Esophagus (tissue), 2 donors: ENCODE data around the gene KCNIP3. TPM values are rescaled to one million over a fixed set of nuclear protein-coding genes. Genes with fewer than 3 reads are reported as not detected.
"Not testable (repeated sequence)": the region's sequence is repeated elsewhere in the genome, so short reads cannot be mapped to it uniquely, and the experiment has no call there.

Experiments
- H3K27ac ChIP-seq, 2 donors: one replicate each; pipeline ENCODE4 v1.5.1; 2013; ENCODE audit warnings: low read depth in 2 of 2, mild to moderate bottlenecking in 2 of 2, inconsistent platforms in 1 of 2, low read length in 1 of 2, moderate library complexity in 1 of 2
- H3K27me3 ChIP-seq, 2 donors: one replicate each; pipeline ENCODE4 v1.6.1; 2013; ENCODE audit warnings: low read length in 2 of 2, control low read depth in 1 of 2, mild to moderate bottlenecking in 1 of 2; ENCODE audit not compliant: insufficient read depth in 2 of 2, control insufficient read depth in 1 of 2
- H3K36me3 ChIP-seq, 2 donors: one replicate each; pipeline ENCODE4 v1.6.1; 2013; ENCODE audit warnings: low read length in 1 of 2; ENCODE audit not compliant: control insufficient read depth in 2 of 2, insufficient read depth in 2 of 2
- H3K4me1 ChIP-seq, 2 donors: one replicate each; pipeline ENCODE4 v1.6.1; 2013; ENCODE audit warnings: low read length in 1 of 2; ENCODE audit not compliant: control insufficient read depth in 2 of 2, insufficient read depth in 2 of 2
- H3K4me3 ChIP-seq, 2 donors: one replicate each; pipeline ENCODE4 v1.5.1; 2013; ENCODE audit warnings: low read length in 2 of 2, mild to moderate bottlenecking in 2 of 2, low read depth in 1 of 2, moderate library complexity in 1 of 2
- H3K9me3 ChIP-seq, 2 donors: one replicate each; pipeline ENCODE4 v1.6.1; 2013; ENCODE audit warnings: mild to moderate bottlenecking in 2 of 2, low read depth in 1 of 2, low read length in 1 of 2, moderate library complexity in 1 of 2; ENCODE audit not compliant: control insufficient read depth in 2 of 2, insufficient read depth in 1 of 2
- WGBS, 2 donors: extraction: QIAGEN DNeasy Blood & Tissue Kit; methylation state at CpG; one replicate each; pipeline ENCODE4 v1.1.7; 2013; 5-methylcytosine and 5-hydroxymethylcytosine counted together
- polyA plus RNA-seq, 2 donors: library from polyadenylated mRNA; stranded (reverse); fragments of 200-250 nt; gene quantifications; one replicate each; pipeline ENCODE4 v1.2.3, GENCODE V29; 2013
- donor health status: healthy with polysubstance abuse.
- donor health status: Bipolar disorder and iron deficiency.

The KCNIP3 gene
- polyA plus RNA-seq, 2 donors, result 2.0 to 2.2 TPM

- Histone ChIP-seq H3K27ac (no peak overlapping the region), H3K9me3 (no peaks in the 10 kb centered on the region), H3K36me3 (no peaks in the 10 kb centered on the region), H3K4me1 (peaks cover 0 to 2% of the 10 kb centered on the region in 2 donors), H3K27me3 (no peaks in the 10 kb centered on the region), H3K4me3 (no peak overlapping the region)
- WGBS, 2 donors, result 82 to 86% methylated on average over 11 of the region's 11 CpGs
Measured at GRCh38 chr2:95267458-95268210, 29.5 kb upstream of the KCNIP3 start.

- WGBS, 2 donors, result 87 to 88% methylated on average over 13 of the region's 13 CpGs
- peaks cover 0 to 2% of the 10 kb centered on the region in 2 donors for H3K4me1 ChIP-seq
- no peak overlapping the region for H3K4me3 ChIP-seq
- no peaks in the 10 kb centered on the region for H3K9me3 ChIP-seq
- H3K27me3 ChIP-seq, result no peaks in the 10 kb centered on the region
- H3K36me3 ChIP-seq, result no peaks in the 10 kb centered on the region
- H3K27ac ChIP-seq, result no peak overlapping the region
Measured at GRCh38 chr2:95268211-95269035, 28.7 kb upstream of the KCNIP3 start.

GRCh38 chr2:95269036-95269680 lies 28.0 kb upstream of the KCNIP3 start:
- WGBS, 2 donors, result 95 to 96% methylated on average over 9 to 10 of the region's 10 CpGs
- Histone ChIP-seq H3K4me1 (peaks cover 0 to 9% of the 10 kb centered on the region in 2 donors), H3K36me3 (no peaks in the 10 kb centered on the region)

GRCh38 chr2:95269745-95270144 lies 27.4 kb upstream of the KCNIP3 start:
- not testable (repeated sequence) for H3K4me1 ChIP-seq, H3K36me3 ChIP-seq, H3K9me3 ChIP-seq, H3K27me3 ChIP-seq, H3K27ac ChIP-seq, H3K4me3 ChIP-seq
- 94 to 95% methylated on average over 5 of the region's 5 CpGs for whole genome bisulfite sequencing, 2 donors

More at GRCh38 chr2:95269036-95269680, 28.0 kb upstream of the KCNIP3 start:
- no peaks in the 10 kb centered on the region for H3K27me3 ChIP-seq
- H3K9me3 ChIP-seq, result no peaks in the 10 kb centered on the region
- H3K4me3 ChIP-seq, result no peak overlapping the region
- no peak overlapping the region for H3K27ac ChIP-seq

- no peaks in the 10 kb centered on the region for H3K36me3 ChIP-seq
- H3K27ac ChIP-seq, result no peak overlapping the region
- H3K4me1 ChIP-seq, result peaks cover 0 to 9% of the 10 kb centered on the region in 2 donors
- H3K4me3 ChIP-seq, result no peak overlapping the region
- WGBS, 2 donors, result 93 to 97% methylated on average over 8 of the region's 8 CpGs
- H3K9me3 ChIP-seq, result no peaks in the 10 kb centered on the region
- no peaks in the 10 kb centered on the region for H3K27me3 ChIP-seq
Measured at GRCh38 chr2:95270541-95271081, 26.5 kb upstream of the KCNIP3 start.

- H3K4me3 ChIP-seq, result no peak overlapping the region
- H3K27ac ChIP-seq, result no peak overlapping the region
- H3K27me3 ChIP-seq, result no peaks in the 10 kb centered on the region
- H3K4me1 ChIP-seq, result peaks cover 0 to 13% of the 10 kb centered on the region in 2 donors
- WGBS, 2 donors, result 75 to 85% methylated on average over 6 of the region's 6 CpGs
- H3K36me3 ChIP-seq, result no peaks in the 10 kb centered on the region
- H3K9me3 ChIP-seq, result no peaks in the 10 kb centered on the region
Measured at GRCh38 chr2:95271381-95271971, 25.7 kb upstream of the KCNIP3 start.

- Histone ChIP-seq H3K4me3 (no peak overlapping the region), H3K36me3 (no peaks in the 10 kb centered on the region), H3K27me3 (no peaks in the 10 kb centered on the region), H3K4me1 (peaks cover 0 to 20% of the 10 kb centered on the region in 2 donors), H3K27ac (no peak overlapping the region), H3K9me3 (no peaks in the 10 kb centered on the region)
- 88 to 90% methylated on average over 6 of the region's 6 CpGs for WGBS, 2 donors
Measured at GRCh38 chr2:95272299-95272751, 24.8 kb upstream of the KCNIP3 start.

GRCh38 chr2:95272781-95273180 lies 24.4 kb upstream of the KCNIP3 start:
- H3K27me3 ChIP-seq, result no peaks in the 10 kb centered on the region
- peaks cover 0 to 23% of the 10 kb centered on the region in 2 donors for H3K4me1 ChIP-seq
- WGBS, 2 donors, result 61 to 88% methylated on average over 1 of the region's 1 CpG
- no peak overlapping the region for H3K27ac ChIP-seq
- H3K36me3 ChIP-seq, result peaks cover 0 to 2% of the 10 kb centered on the region in 2 donors
- H3K9me3 ChIP-seq, result no peaks in the 10 kb centered on the region
- no peak overlapping the region for H3K4me3 ChIP-seq
